ENCODE data around the gene SERPINA12.

SERPINA12 gene

DNA sequence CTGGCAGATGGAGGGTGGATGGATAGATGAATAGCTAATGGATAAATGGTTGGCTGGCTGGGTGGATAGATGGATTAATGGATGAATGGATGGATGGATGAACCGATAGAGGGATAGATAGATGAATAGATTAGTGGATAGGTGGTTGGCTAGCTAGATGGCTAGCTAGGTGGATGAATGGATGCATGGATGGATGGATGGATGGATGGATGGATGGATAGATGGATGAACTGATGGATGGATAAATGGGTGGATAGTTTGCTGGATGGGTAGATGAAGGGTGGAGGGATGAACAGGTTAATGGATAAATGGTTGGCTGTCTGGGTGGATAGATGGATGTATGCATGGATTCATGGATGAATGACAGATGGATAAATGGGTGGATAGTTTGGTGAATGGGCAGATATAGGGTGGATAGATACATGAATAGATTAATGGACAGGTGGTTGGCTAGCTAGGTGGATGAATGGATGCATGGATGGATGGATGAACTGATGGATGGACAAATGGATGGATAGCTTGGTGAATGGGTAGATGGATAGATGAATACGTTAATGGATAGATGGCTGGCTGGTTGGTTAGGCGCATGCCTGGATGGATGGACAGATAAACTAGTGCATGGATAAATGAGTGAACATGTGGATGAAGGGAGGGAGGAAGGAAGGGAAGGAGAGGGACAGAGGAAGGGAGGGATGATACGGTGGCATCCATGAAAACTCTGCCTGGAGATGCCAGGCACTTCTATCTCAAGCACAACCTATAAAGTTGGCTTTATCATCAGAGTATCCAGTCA lies 41.3 kb downstream of the SERPINA12 start:
- DNase-seq, result no peak

DNA sequence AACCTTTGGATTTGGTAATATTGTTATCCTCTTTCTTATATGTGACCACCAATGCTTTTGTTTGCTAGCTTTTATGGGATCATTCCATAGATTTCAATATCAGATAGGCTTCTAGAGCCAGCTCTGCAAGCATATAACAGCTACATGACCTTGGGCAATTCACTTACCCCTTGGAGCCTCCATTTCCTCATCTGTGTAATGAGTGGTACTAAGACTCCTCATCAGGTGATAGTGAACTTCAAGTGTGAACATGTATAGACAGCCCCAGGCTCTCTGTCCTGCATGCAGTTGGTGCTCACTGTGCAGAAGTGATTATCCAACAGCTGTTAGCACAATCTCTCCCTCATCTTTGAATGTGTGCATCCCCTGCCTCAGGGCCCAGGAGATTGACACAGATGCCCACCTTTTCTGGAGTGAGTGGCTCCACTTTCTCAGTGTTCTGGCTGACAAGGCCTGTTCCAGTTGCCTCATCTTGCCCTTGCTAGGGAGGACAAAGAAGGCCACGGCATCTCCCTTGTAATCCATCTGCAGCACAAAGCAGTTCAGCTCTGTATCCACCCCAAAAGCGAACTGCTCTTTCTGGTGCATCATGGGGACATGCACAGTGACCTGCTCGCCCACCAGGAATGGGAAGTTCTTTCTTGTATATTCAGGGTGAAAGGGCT lies 42.4 kb downstream of the SERPINA12 start:
- no peak for DNase-seq

DNA sequence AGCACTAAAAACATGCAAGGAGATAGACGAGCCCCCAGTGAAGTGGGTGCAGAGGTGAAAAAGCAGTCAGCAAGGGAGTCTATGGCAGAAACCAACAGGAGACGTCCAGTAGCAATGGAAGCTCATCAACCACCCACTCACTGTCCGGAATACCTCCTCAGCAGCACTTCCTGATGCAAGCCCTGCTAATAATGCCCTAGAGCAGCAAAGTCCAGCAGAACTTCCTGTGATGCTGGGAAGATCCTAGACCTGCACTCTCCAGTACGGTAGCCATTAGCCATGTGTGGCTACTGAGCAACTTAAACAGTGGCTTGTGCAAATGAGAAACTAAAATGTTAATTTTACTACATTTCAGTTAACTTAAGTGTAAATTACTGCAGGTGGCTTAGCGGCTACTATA lies 44.2 kb downstream of the SERPINA12 start:
- no peak for DNase-seq

DNA sequence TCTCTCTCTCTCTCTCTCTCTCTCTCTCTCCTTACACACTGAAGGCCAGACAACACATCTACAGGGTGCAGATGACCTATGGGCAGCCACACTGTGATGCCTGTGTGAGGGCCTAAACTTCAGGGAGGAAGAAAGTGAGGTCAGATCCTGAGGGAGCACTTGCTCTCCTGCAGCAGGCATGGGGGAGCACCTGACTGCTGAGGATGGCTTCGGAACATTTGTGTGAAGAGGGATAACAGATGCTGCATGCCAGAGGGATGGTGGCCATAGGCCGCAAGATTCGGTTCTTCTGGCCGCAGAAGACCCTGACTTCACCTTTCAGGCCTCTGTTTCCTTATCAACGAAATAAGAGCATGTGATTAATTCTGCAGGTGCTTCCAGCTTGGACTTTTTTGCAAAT lies 45.0 kb downstream of the SERPINA12 start:
- DNase-seq, result no peak

DNA sequence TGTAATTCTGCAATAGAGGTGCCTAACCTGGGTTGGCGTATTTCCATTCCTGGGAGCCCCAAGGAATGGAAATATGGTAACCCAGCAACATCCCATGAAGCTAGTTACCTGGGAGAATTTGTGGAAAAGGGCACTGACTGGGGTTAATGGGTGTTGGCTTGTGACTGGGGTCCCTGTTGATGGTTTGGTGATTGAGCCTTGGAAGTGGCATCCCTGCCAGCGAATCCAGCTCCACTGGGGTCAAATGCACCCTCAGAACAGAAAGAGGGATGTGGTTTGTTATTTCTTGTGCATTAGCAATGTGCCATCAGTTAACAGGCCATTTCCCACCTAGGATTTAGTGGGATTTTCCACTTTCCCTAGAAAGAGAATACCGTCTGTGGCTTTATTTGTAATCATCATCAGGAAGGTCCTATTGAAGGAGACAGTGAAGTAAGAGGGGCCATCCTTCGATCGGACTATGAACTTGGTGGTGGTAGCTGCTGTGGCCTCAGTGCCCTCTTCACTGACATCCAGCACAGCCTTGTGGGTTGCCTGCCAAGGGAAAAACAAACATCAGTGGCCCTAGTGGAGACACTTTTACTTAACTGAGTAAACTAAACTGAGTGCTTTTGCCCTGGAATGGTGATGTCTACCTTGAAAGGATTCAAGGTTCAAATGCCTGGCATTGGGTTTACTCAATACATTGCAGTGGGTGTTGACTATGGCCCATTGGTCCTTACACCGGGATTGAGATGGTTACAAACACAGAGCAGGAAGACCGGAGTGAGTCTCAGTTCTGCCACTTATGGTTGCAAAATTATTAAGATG lies 46.3 kb downstream of the SERPINA12 start:
- DNase-seq, result no peak

DNA sequence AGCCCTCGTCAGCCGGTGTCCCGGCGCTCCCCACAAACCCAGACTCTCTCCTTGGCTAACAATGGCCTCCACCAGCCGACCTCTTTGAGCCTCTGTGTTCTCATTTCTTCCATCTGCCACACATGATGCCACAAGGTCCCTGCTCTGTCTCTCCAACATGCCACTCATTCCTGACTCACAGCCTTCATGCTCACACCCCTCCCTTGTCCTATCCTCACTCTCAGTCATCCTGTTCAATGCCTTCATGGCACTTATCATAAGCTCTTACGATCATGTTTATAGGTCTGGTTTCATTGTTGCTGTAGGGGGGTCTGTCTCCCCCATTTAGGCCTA lies 47.1 kb downstream of the SERPINA12 start:
- DNase-seq, result no peak

DNA sequence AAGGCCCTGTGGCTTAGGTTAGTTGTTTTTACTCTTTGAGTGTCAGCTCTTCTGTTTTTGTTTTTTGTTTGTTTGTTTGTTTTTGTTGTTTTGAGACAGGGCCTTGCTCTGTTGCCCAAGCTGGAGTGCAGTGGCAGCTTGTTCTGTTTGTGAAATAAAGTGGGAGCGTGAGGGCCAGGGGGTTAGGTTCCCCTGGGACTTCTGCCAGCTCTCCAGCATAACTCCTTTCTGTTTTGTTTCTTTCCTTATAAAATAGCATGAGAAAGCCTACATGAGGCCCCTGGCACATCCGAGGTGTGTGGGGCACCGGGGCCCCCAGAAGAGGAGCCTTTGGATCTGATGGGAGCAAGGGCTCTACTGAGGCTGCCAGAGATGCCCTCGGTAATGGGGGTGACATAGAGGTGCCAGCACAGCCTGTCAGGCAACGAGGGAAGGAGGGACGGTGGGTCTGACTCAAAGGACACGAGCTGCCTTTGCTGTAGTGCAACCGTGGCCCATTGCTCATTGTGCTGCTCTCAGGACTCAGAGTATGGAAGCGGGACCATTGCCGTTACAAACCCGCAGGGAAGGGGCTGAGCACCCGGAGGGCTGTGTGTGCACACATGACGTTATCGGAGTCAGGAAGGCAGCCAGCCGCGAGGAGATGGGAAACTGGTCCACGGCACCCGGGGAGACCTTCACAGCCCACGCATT lies 47.6 kb downstream of the SERPINA12 start:
- DNase-seq, result no peak

DNA sequence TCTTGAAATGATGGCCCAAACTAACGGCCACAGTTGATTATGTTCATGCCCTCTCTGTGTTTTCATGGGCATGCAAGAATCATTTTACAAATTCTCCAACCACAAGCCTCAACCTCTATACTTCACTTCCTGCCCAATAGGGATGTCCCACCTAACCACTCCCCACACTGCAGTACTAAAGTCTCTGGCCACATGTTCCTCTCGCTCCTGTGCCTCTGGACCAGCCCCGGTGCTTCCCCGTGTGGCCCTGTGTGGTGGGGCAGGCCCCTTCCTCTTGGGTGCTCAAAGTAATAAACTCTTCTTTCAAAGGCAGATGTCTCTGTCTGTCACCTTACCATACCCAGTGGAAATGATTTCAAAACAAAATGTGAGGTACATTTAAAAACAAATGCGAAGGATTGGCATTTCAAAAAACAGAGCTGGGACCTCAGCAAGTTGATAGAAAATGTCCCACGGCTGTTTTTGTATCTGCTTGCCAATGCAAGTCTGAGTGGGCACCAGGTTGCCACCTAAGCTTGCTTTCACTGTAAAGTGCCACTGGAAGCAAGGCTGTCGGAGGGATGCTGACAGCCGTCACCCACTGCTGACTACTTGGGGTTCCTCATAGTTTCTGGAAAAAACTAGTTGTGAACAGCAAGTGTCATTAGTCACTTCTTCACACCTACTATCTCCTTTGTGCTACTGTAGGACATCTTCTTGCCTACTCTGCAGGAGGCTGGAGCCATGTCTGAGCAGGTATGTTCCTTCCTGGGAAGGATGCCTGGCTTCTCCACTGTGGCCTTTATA lies 48.4 kb downstream of the SERPINA12 start:
- DNase-seq, result no peak

DNA sequence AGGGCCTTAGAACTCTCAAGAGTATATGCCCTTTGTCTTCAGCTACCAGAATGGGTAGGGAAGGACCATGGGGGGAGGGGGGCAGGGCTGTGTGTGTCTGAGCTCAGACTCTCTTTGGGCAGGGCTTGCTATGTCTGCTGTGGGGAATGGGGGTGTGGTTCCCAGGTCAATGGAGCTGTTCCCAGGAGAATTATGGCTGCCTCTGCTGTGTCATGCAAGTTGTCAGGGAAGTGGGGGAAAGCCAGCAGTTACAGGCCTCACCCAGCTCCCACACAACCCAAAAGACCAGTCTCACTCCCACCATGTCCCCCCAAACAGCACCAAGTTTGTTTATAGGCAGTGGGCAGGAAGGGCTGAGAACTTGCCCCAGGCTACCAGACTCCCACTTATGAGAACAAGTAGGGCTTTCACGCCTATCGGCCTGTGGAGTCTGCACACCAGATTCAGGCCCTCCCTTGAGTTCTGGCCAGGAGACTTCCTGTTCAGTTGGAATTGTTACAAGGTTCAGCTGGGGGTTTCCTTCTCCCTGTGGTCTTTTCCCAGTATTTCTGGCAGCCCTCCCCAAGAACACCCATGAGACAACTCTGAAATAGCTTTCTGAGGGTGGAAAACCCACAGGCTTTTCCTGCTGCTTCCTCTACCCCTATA lies 50.6 kb downstream of the SERPINA12 start:
- DNase-seq, result no peak

DNA sequence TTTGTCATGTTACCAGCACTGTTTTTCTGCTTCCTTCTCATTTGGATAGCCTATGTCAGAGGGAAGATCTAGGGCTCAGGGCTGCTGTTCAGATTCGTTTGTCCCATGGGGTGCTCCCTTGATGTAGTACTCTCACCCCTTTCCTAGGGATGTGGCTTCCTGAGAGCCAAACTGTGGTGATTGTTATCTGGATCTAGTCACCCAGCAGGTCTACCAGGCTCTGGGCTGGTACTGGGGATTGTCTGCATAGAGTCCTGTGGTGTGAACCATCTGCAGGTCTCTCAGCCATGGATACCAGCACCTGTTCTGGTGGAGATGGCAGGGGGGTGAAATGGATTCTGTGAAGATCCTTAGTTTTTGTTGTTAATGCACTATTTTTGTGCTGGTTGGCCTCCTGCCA lies 51.2 kb downstream of the SERPINA12 start:
- DNase-seq, result no peak

DNA sequence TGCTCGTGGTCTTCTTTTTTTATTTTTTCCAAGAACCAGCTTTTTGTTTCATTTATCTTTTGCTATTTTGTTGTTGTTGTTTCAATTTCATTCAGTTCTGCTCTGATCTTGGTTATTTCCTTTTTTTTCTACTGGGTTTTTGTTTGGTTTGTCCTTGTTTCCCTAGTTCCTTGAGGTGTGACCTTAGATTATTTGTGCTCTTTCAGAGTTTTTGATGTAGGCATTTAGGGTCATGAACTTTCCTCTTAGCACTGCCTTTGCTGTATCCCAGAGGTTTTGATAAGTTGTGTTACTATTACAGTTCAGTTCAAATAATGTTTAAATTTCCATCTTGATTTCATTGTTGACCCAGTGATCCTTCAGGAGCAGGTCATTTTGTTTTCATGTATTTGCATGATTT lies 53.3 kb downstream of the SERPINA12 start:
- no peak for DNase-seq

DNA sequence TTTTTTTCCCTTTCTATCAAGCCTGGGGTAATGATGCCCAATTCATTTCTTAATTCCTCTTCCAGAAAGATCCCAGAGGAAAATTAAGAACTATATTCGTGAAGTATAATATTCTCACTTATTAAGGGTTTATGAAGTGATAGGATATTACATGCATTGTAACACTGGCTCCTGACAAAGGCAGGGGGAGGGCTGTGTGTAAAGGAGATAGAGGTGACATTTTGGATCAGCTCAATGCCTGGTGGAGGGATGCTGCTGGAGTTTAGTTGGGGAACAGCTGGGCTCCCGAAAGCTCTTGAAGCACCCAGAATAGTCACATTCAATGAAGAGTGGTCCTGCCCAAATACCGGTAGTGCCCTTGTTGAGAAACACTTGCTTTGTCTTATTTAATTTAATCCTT lies 57.4 kb downstream of the SERPINA12 start:
- DNase-seq, result no peak

DNA sequence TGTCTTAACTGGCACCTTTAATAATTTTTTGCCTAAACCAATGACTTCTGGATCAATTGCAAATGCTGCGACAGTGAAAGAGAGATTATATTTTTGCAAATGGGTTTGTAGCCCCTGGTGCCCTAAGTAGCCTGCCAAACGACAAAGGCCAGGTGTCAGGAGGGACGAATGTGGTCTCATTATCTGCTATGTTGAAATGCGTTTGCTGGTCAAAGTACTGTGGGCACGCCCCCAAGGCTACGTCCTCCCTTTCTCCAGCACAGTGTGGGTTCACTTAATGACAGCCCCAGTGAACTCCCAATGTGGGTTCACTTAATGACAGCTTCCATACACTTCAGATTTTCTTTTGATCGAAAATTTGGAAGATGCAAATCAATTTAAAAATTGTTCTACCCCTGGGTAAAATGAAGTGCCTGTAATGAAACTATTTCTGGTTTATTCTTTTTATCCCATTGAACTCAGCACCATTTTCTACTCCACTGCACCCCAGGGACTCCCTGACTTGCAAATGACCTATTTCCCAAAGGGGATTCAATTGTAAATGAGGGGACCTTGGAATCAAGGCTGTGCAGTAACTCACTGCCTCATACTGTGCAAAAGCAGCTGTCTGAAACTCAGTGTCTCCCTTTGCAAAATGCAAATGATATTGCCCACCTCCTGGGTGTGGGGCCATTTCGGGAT lies 58.0 kb downstream of the SERPINA12 start:
- no peak for DNase-seq

DNA sequence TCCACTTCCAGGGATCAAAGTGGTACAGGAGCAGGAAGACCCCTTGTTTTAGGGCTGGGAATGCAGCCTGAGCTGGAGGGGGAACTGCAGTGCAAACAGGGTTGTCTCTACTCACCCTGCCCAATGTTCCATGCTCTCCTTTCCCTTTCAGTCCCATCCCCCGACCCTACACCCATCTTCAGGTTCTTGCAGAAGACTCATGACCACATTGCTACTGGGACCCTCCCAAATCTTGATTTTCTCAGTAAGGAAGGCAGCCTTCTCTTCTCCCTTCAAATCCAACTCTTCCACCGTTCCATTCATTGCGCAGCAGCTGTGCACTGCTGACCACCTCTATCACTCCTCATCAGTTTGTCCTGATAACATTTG lies 58.6 kb downstream of the SERPINA12 start:
- no peak for DNase-seq

DNA sequence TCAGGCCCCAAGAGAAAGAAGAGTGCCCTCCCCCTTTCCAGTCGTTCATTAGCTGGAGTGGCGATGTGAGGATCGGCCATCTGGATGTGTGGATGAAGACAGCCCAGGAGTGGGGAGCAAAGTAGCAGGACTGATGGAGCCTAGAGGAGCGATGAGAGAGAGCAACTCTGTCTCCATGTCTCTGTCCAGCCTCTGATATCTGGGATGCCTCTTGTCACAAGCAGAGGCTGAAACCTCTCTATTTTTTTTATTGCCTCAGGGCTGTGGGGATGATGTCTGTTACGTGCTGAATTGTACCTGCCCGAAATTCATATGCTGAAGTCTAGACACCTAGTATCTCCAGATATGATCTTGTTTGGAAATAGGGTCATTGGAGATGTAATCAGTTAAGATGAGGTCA lies 59.3 kb downstream of the SERPINA12 start:
- DNase-seq, result no peak

DNA sequence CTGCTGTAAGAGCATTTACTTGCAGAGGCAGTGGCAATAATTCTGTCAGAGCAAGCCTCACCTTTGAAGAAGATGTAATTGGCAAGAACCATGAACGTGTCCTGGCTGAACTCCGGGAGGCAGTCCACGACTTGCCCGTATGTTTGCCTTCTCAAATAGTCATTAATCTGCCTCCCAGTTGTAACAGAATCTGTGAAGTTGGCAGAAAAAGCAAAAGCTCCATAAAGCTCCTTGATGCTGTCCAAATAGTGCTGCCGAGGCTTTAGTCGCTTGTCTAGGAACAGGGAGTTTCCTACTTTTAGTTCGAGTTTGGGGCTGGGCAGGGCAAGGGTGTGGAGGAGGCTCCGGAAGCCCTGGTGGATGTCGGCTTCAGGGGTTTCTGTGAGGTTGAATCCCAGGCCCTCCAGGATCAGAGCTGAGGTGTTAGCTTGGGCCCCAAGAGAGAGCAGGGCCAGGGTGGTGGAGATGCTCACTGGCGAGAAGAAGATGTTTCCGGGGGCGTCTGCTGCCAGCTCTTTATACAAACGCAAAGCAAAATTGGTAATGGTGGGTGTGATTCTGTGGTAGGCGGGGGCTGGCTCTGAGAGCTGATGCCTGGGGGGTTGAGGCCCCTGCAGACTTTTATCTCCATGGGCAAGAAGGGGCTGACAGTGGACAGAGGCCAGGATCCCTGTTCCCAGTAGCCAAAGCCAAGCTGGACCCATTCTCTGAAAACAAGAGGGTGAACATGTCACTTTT lies 61.0 kb downstream of the SERPINA12 start:
- no peak for DNase-seq

DNA sequence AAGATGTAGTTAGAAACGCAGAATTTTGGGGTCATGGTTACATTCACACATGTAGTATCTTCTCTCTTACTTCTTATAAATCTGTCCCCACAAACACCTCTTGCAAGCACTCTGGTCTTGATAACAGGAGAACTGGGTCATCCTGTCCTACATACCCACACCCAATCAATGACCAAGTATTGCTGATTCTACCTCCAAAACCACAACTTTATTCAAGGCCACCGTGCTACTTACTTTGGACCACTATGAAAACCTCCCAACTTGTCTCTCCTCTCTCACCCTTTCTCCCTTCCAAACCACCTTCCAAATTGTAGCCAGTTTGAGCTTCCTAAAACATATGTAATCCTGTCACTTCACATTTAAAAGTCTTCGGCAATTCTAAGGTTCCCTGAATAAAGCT lies 62.1 kb downstream of the SERPINA12 start:
- no peak for DNase-seq

DNA sequence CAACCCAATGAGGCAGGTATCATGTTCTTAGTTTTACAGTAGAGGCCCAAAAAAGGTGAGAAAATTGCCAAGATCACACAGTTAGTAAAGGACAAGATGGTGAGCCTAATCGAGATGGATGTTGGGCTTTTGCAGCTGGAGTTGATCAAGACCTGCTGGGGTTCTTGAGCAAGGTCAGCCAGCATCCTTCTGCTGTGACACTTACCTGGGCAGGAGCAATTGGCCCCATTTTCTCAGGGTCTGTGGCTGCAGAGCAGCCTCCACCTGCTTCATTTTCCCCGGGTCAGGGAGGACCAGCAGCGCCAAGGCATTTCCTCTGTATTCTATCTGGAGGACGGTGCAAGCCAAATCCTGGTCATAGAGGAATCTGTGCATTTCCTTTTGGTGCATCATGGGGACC lies 63.1 kb downstream of the SERPINA12 start:
- DNase-seq, result no peak

DNA sequence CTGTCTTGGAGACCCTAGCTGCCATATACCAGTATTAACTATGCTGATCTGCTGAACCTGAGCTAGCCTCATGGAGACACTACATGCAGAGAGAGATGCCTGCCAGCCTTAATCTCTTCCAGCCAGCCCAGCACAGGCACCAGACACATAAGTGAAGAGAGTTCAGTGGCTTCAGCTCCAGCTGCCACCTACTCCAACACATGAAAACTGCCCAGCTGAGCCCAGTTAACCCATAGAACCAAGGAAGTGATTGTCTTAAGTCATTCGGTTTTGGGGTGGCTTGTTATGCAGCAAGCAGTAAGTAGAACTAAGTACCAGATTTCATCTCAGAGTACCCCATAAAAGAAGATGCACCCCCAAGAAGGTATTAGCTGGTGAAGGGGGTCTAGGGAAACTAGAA lies 64.3 kb downstream of the SERPINA12 start:
- DNase-seq, result no peak
